Heart right ventricle (tissue), 16 donors: ENCODE results near the gene TRMT1L. TPM values are rescaled to one million over a fixed set of nuclear protein-coding genes. Genes with fewer than 3 reads are reported as not detected.

Experiments used
- ATAC-seq, 8 donors: fragments of 200-7000 bp; cut with Tn5 transposase; one replicate each; pipeline ENCODE4 v1.9.1; 2020; ENCODE audit warnings: mild to moderate bottlenecking in 8 of 8, moderate library complexity in 8 of 8, moderate number of reproducible peaks in 1 of 8
- DNase-seq, 2 donors: peaks; one replicate each; pipeline ENCODE4 v3.0.0-alpha.2; 2020
- H3K27ac ChIP-seq, 10 donors: fragments of 200-600 bp; sonication (generic) in 2 of 10; one replicate each; pipeline versions ENCODE4 v1.5.0 to v1.8.0; 2020 to 2022; ENCODE audit warnings: mild to moderate bottlenecking in 3 of 10
- H3K27me3 ChIP-seq, 7 donors: fragments of 200-600 bp; one replicate each; pipeline ENCODE4 v1.8.0; 2021 to 2022; ENCODE audit warnings: mild to moderate bottlenecking in 2 of 7
- H3K36me3 ChIP-seq, 9 donors: fragments of 200-600 bp; sonication (generic) in 1 of 9; one replicate each; pipeline versions ENCODE4 v1.5.0 to v1.8.0; 2020 to 2022; ENCODE audit warnings: mild to moderate bottlenecking in 2 of 9
- H3K4me1 ChIP-seq, 9 donors: fragments of 200-600 bp; sonication (generic) in 1 of 9; one replicate each; pipeline versions ENCODE4 v1.5.0 to v1.8.0; 2020 to 2022; ENCODE audit warnings: mild to moderate bottlenecking in 4 of 9
- H3K4me3 ChIP-seq, 10 donors: fragments of 200-600 bp; sonication (generic) in 2 of 10; one replicate each; pipeline versions ENCODE4 v1.5.0 to v1.8.0; 2020 to 2022; ENCODE audit warnings: mild to moderate bottlenecking in 7 of 10, moderate library complexity in 2 of 10
- H3K9me3 ChIP-seq, 11 donors: fragments of 200-600 bp in 10 of 11; sonication (generic) in 2 of 11; one replicate each; pipeline versions ENCODE4 v1.5.0 to v1.8.0; 2013 to 2022; ENCODE audit warnings: mild to moderate bottlenecking in 2 of 11, control low read depth in 1 of 11, moderate library complexity in 1 of 11
- WGBS, 2 donors: extraction: QIAGEN DNeasy Blood & Tissue Kit; methylation state at CpG; one replicate each; pipeline ENCODE4 v1.1.7; 2013; ENCODE audit warnings: inconsistent platforms in 1 of 2; 5-methylcytosine and 5-hydroxymethylcytosine counted together
- intact Hi-C, 10 donors: fragments of 100-400 bp; cut with DNase I; formaldehyde crosslinking; loops; one replicate each; pipeline versions ENCODE4 v1.11.1 to v1.14.2; 2022
- polyA plus RNA-seq, 2 donors: library from polyadenylated mRNA; stranded (reverse); fragments of 200-250 nt; gene quantifications; one replicate each; pipeline ENCODE4 v1.2.3, GENCODE V29; 2013
- total RNA-seq, 10 donors: library from RNA; stranded (reverse); fragmentation: NEBNext Ultra II Directional in 3 of 10; extraction: Animal tissue kit (Norgen Biotek cat#: 25700) in 3 of 10; gene quantifications; one replicate each; pipeline versions ENCODE4 v1.2.1 to v1.2.4, GENCODE V29; 2021 to 2023
- TF ChIP-seq, protein P1 (sequence below), 9 donors: fragments of 200-600 bp; sonication (generic) in 2 of 9; IDR thresholded peaks; one replicate each; pipeline versions ENCODE4 v1.5.0 to v1.8.0; 2021 to 2022; ENCODE audit warnings: antibody characterized with exemption in 9 of 9, mild to moderate bottlenecking in 5 of 9, moderate library complexity in 1 of 9
- donor health status: Arrhythmogenic right ventricular cardiomyopathy.
- donor health status: ischemic (EF 13 %, LVEDD 7.1; RV severe dilation, severe dysfunction).
- donor health status: healthy with polysubstance abuse.
- donor health status: DM: no; HTN: yes; CAD: no.
- donor health status: DM: no; HTN: no; CAD: no.
- donor health status: ischemic (EF 25% LVEDD 6.9; RV normal size, moderate dysfunction).
- donor health status: ischemic (EF 25% LVEDD 5.7; RV mildly dilated, moderate dysfunction).
- donor health status: healthy.
- donor health status: DM: yes; HTN: yes; CAD: no.
- donor health status: Ischemic cardiomyopathy.
- donor health status: ischemic (EF 35%, LVEDD 5.7; RV mildly dilated, moderate dysfunction).
- donor health status: nonischemic (EF 11% LVEDD 7.7; RV severe dilation, severe dysfunction).
- donor health status: DM: yes; HTN: yes; CAD: no.
- donor health status: PGD.
- donor health status: ischemic (EF 29% LVEDD 5.4; RV normal size, mild dysfunction).
- donor health status: nonischemic (EF 23%, LVEDD 6.1; RV moderate dilation, normal function).

TRMT1L gene
- total and polyA plus RNA-seq, 12 donors: 6.8 to 34.1 (median 25.7) TPM

GRCh38 chr1:185170291-185170848, 13.6 kb upstream of the TRMT1L start:
- no peaks in the 10 kb centered on the region for H3K9me3 ChIP-seq
- ATAC-seq: peak in 7 of 8 donors; percentile 22 to 77 (median 60)
- H3K4me1 ChIP-seq: no peaks in the 10 kb centered on the region
- no peaks in the 10 kb centered on the region for H3K27me3 ChIP-seq
- TF ChIP-seq, protein P1, sequence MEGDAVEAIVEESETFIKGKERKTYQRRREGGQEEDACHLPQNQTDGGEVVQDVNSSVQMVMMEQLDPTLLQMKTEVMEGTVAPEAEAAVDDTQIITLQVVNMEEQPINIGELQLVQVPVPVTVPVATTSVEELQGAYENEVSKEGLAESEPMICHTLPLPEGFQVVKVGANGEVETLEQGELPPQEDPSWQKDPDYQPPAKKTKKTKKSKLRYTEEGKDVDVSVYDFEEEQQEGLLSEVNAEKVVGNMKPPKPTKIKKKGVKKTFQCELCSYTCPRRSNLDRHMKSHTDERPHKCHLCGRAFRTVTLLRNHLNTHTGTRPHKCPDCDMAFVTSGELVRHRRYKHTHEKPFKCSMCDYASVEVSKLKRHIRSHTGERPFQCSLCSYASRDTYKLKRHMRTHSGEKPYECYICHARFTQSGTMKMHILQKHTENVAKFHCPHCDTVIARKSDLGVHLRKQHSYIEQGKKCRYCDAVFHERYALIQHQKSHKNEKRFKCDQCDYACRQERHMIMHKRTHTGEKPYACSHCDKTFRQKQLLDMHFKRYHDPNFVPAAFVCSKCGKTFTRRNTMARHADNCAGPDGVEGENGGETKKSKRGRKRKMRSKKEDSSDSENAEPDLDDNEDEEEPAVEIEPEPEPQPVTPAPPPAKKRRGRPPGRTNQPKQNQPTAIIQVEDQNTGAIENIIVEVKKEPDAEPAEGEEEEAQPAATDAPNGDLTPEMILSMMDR (IDR thresholded peaks at IDR 0.05): peak in 8 of 9 donors; percentile 39 to 77 (median 67)
- no peak overlapping the region for H3K27ac ChIP-seq
- peaks cover 0 to 85% (median 17%) of the 10 kb centered on the region in 9 donors for H3K36me3 ChIP-seq
- intact Hi-C loops: loop anchor here in 3 of 10 donors (5.0 to 10.0 kb wide), 3 partner anchors 176 to 366 kb away; no protein-coding TSS in a partner anchor
- WGBS, 2 donors: 26 to 28% methylated on average over 5 of the region's 5 CpGs
- H3K4me3 ChIP-seq: no peak overlapping the region
- DNase-seq: peak in 1 of 2 donors; percentile 40

DNA sequence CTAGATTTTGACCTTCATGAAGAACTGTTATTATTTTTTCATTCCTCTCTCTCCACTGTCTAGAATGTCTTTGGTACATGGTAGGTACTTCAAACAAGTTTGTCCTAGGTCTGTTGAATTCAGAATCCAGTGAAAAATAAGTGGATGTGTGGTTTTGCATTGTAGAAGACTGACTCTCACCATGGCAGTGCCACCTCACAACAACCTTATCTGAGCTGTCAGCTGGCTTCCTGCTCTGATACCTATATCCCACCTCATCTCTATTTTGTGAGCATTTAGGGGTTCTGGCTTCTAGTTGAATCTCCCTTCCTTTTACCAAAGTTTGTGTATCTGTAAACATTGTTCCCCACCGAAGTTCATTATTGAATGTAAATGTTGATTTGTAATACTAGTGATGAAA, 9.4 kb upstream of the TRMT1L start:
- intact Hi-C loops: loop anchor here in 2 of 10 donors (5.0 to 10.0 kb wide), 2 partner anchors 179 to 361 kb away; no protein-coding TSS in a partner anchor
- H3K36me3 ChIP-seq: peaks cover 0 to 95% (median 28%) of the 10 kb centered on the region in 9 donors
- 71 to 77% methylated on average over 1 of the region's 1 CpG for WGBS, 2 donors

DNA sequence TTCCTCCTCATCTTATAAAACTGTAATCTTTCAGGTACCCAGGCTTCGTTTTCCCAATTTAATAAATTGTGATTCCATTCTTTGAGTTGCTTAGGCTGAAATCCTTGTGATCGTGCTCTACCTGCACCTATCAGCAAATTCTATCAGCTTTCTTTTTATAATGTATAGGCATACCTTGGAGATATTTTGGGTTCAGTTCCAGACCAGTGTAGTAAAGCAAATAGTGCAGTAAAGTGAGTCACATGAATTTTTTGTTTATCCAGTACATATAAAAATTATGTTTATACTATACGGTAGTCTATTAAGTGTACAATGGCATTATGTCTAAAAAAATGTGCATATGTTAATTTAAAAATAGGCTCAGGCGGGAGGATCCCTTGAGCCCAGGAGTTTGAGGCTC, 5.7 kb upstream of the TRMT1L start:
- no peaks in the 10 kb centered on the region for H3K27me3 ChIP-seq
- H3K36me3 ChIP-seq: peaks cover 0 to 67% (median 20%) of the 10 kb centered on the region in 9 donors
- peaks cover 3 to 22% (median 13%) of the 10 kb centered on the region in 9 donors for H3K4me1 ChIP-seq
- H3K27ac ChIP-seq: no peak overlapping the region
- WGBS, 2 donors: 92 to 93% methylated on average over 4 of the region's 4 CpGs
- DNase-seq: no peak
- H3K9me3 ChIP-seq: no peaks in the 10 kb centered on the region
- ATAC-seq: no peak
- no peak overlapping the region for H3K4me3 ChIP-seq
- TF ChIP-seq, protein P1 (IDR thresholded peaks at IDR 0.05): no peak
- intact Hi-C loops: loop anchor here in 1 of 10 donors (10.0 kb wide), 1 partner anchor 358 kb away; no protein-coding TSS in a partner anchor

More for the DNA sequence above, 9.4 kb upstream of the TRMT1L start:
- ATAC-seq: no peak
- H3K27me3 ChIP-seq: no peaks in the 10 kb centered on the region
- TF ChIP-seq, protein P1 (IDR thresholded peaks at IDR 0.05): no peak
- no peak for DNase-seq
- H3K27ac ChIP-seq: no peak overlapping the region
- no peaks in the 10 kb centered on the region for H3K9me3 ChIP-seq
- H3K4me1 ChIP-seq: no peaks in the 10 kb centered on the region
- H3K4me3 ChIP-seq: no peak overlapping the region

DNA sequence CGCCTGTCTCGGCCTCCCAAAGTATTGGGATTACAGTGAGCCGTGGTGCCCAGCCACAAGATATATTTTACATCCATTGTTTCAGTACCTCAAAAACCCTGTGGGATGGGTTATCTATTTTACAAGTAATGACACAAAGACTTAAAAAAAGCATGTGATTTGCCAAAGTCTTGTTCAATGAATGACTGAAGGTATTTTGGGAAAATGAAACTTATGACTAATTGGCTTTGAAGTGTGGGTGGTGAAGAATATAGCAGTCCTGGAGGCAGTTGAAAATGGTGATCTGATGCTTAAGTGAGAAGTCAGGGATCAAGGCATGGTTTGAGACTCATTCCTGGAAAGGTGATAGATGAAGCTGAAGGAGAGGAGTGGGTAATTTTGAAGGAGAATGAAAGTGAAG, 3.2 kb upstream of the TRMT1L start:
- no peak overlapping the region for H3K27ac ChIP-seq
- H3K27me3 ChIP-seq: no peaks in the 10 kb centered on the region
- H3K36me3 ChIP-seq: peaks cover 0 to 42% (median 7%) of the 10 kb centered on the region in 9 donors
- DNase-seq: no peak
- H3K9me3 ChIP-seq: no peaks in the 10 kb centered on the region
- H3K4me3 ChIP-seq: no peak overlapping the region
- H3K4me1 ChIP-seq: peaks cover 3 to 30% (median 21%) of the 10 kb centered on the region in 9 donors
- 94 to 98% methylated on average over 3 of the region's 3 CpGs for WGBS, 2 donors
- ATAC-seq: no peak
- intact Hi-C loops: loop anchor here in 8 of 10 donors (5.0 to 10.0 kb wide), 9 partner anchors 115 to 1215 kb away; partner anchors contain the start of genes RNF2 (in 6 of the 8), IVNS1ABP (in 2 of the 8), EDEM3 (in 1 of the 8) and ODR4 (in 1 of the 8)
- TF ChIP-seq, protein P1 (IDR thresholded peaks at IDR 0.05): no peak
